ENCODE measurements around the gene DBNL. TPM values are rescaled to one million over a fixed set of nuclear protein-coding genes. Genes with fewer than 3 reads are reported as not detected.

Gene DBNL
- polyA plus RNA-seq, 4 donors: 62.6 to 86.2 (median 77.5) TPM

GRCh38 chr7:44095781-44096180 lies 51.3 kb downstream of the DBNL start:
- no peak for DNase-seq (ENCODE audit: low read depth in 4 of 4, low spot score in 2 of 4)

GRCh38 chr7:44096326-44096881 lies 51.9 kb downstream of the DBNL start:
- DNase-seq (ENCODE audit: low read depth in 4 of 4, low spot score in 2 of 4): no peak

GRCh38 chr7:44097064-44097932 lies 52.8 kb downstream of the DBNL start:
- DNase-seq (ENCODE audit: low read depth in 4 of 4, low spot score in 2 of 4): no peak

GRCh38 chr7:44098092-44099068 lies 53.9 kb downstream of the DBNL start:
- no peak for DNase-seq (ENCODE audit: low read depth in 4 of 4, low spot score in 2 of 4)

GRCh38 chr7:44099669-44100068 lies 55.2 kb downstream of the DBNL start:
- no peak for DNase-seq (ENCODE audit: low read depth in 4 of 4, low spot score in 2 of 4)

GRCh38 chr7:44100458-44101302 lies 56.2 kb downstream of the DBNL start:
- no peak for DNase-seq (ENCODE audit: low read depth in 4 of 4, low spot score in 2 of 4)

- no peak for DNase-seq (ENCODE audit: low read depth in 4 of 4, low spot score in 2 of 4)
Observed at GRCh38 chr7:44101303-44101965, 56.9 kb downstream of the DBNL start.

- DNase-seq (ENCODE audit: low read depth in 4 of 4, low spot score in 2 of 4): no peak
Observed at GRCh38 chr7:44101966-44102845, 57.7 kb downstream of the DBNL start.

- no peak for DNase-seq (ENCODE audit: low read depth in 4 of 4, low spot score in 2 of 4)
Observed at GRCh38 chr7:44102846-44103565, 58.5 kb downstream of the DBNL start.

- DNase-seq (ENCODE audit: low read depth in 4 of 4, low spot score in 2 of 4): no peak
Observed at GRCh38 chr7:44103566-44103922, 59.0 kb downstream of the DBNL start.

- no peak for DNase-seq (ENCODE audit: low read depth in 4 of 4, low spot score in 2 of 4)
Observed at GRCh38 chr7:44103923-44104859, 59.7 kb downstream of the DBNL start, which contains the start of gene AEBP1. AEBP1 (plus strand) TSS chr7:44104345; CDS start chr7:44104666, 321 bp downstream.

- DNase-seq (ENCODE audit: low read depth in 4 of 4, low spot score in 2 of 4): no peak
Observed at GRCh38 chr7:44104860-44105771, 60.6 kb downstream of the DBNL start.

GRCh38 chr7:44105832-44106231 lies 61.3 kb downstream of the DBNL start:
- DNase-seq (ENCODE audit: low read depth in 4 of 4, low spot score in 2 of 4): no peak

- no peak for DNase-seq (ENCODE audit: low read depth in 4 of 4, low spot score in 2 of 4)
Observed at GRCh38 chr7:44106311-44107065, 62.0 kb downstream of the DBNL start.
